Thyroid gland (tissue), 4 donors: ENCODE measurements around the gene TMEM94. TPM values are rescaled to one million over a fixed set of nuclear protein-coding genes. Genes with fewer than 3 reads are reported as not detected.

Experiments
- DNase-seq, 2 donors: peaks; one replicate each; pipeline ENCODE4 v3.0.0-alpha.2; 2019
- H3K27ac ChIP-seq, 3 donors: fragments of 200-600 bp; sonication (generic); 1 replicate in 2 of 3; 2 replicates in 1 of 3; pipeline ENCODE4 v1.5.1; 2016 to 2019; ENCODE audit warnings: mild to moderate bottlenecking in 1 of 3, moderate library complexity in 1 of 3
- H3K27me3 ChIP-seq: fragments of 200-600 bp; sonication (generic); one replicate; pipeline ENCODE4 v1.5.1; 2019
- H3K36me3 ChIP-seq, 2 donors: fragments of 200-600 bp; sonication (generic); one replicate each; pipeline ENCODE4 v1.5.1; 2016 to 2019
- H3K4me1 ChIP-seq, 2 donors: fragments of 200-600 bp; sonication (generic); one replicate each; pipeline ENCODE4 v1.5.1; 2017 to 2019
- H3K4me3 ChIP-seq, 3 donors: fragments of 200-600 bp; sonication (generic); replicated peaks in 1 of 3; 1 replicate in 2 of 3; 2 replicates in 1 of 3; pipeline ENCODE4 v1.5.1; 2016; ENCODE audit warnings: mild to moderate bottlenecking in 1 of 3
- H3K9me3 ChIP-seq: fragments of 200-600 bp; sonication (generic); one replicate; pipeline ENCODE4 v1.5.1; 2017
- CTCF ChIP-seq, 6 experiments: fragments of 200-600 bp in 3 of 6; fragments of 450-650 bp in 3 of 6; sonication (generic) in 3 of 6; IDR thresholded peaks; one replicate each; pipeline ENCODE4 v1.5.1; 2016 to 2019; ENCODE audit warnings: antibody characterized with exemption in 6 of 6, mild to moderate bottlenecking in 2 of 6, inconsistent platforms in 1 of 6, moderate library complexity in 1 of 6
- POLR2A ChIP-seq, 2 donors: fragments of 450-650 bp; IDR thresholded peaks; one replicate each; pipeline ENCODE4 v1.6.1; 2017; ENCODE audit warnings: antibody characterized with exemption in 2 of 2, mild to moderate bottlenecking in 2 of 2, moderate library complexity in 1 of 2
- WGBS, 2 donors: methylation state at CpG; one replicate each; pipeline ENCODE4 v1.1.5; 2017; 5-methylcytosine and 5-hydroxymethylcytosine counted together
- intact Hi-C: fragments of 100-400 bp; cut with DNase I; formaldehyde crosslinking; loops from one replicate; pipeline ENCODE4 v1.15.1; 2023
- total RNA-seq, 4 donors: library from RNA; depleted of rRNA; stranded (reverse); fragments of >200 nt; gene quantifications; one replicate each; pipeline ENCODE4 v1.2.3, GENCODE V29; 2016

TMEM94 gene
- total RNA-seq, 4 donors from 2014 or later, result 52.1 to 116 (median 92.7) TPM

GRCh38 chr17:75524970-75525805 lies 68.8 kb downstream of the TMEM94 start, which contains the start of gene LLGL2:
LLGL2 (plus strand) TSS chr17:75525697; CDS start chr17:75543427, 17,730 bp downstream.
- WGBS, 2 donors, result 0 to 19% methylated on average over 10 to 22 of the region's 108 CpGs
- H3K27me3 ChIP-seq, result no peaks in the 10 kb centered on the region
- peaks cover 16 to 25% of the 10 kb centered on the region in 2 donors for H3K4me1 ChIP-seq
- intact Hi-C loops, result loop anchor here (5.0 kb wide), 2 partner anchors 62 to 93 kb away; partner anchors contain the start of gene MYO15B
- DNase-seq, result peak; percentile 89 to 91
- H3K36me3 ChIP-seq, result no peaks in the 10 kb centered on the region
- H3K9me3 ChIP-seq, result no peaks in the 10 kb centered on the region
- TF ChIP-seq CTCF (IDR thresholded peaks at IDR 0.05) (peak in 3 of 6 experiments; percentile 30 to 55 (median 51)), POLR2A (IDR thresholded peaks at IDR 0.05) (peak; percentile 36 to 93)
- peak within 1 kb of the TSS; percentile 53 to 82 (median 61) for H3K4me3 ChIP-seq
- H3K27ac ChIP-seq, result peak within 1 kb of the TSS; percentile 69 to 86 (median 80)

- 1 to 12% methylated on average over 13 to 21 of the region's 60 CpGs for WGBS, 2 donors
- TF ChIP-seq POLR2A (IDR thresholded peaks at IDR 0.05) (peak in 1 of 2 donors; percentile 37), CTCF (IDR thresholded peaks at IDR 0.05) (no peak)
- Histone ChIP-seq H3K27me3 (no peaks in the 10 kb centered on the region), H3K27ac (peak overlapping the region; percentile 69 to 79 (median 73)), H3K9me3 (no peaks in the 10 kb centered on the region), H3K4me3 (peak overlapping the region; percentile 13 to 66 (median 61)), H3K4me1 (peaks cover 16 to 29% of the 10 kb centered on the region in 2 donors), H3K36me3 (no peaks in the 10 kb centered on the region)
- peak; percentile 72 to 73 for DNase-seq
- intact Hi-C loops, result loop anchor here (5.0 kb wide), 1 partner anchor 61 kb away; the partner anchor contains the start of gene MYO15B
These were observed 69.5 kb downstream of the TMEM94 start for GRCh38 chr17:75525806-75526554.

- intact Hi-C loops, result loop anchor here (5.0 kb wide), 1 partner anchor 61 kb away; the partner anchor contains the start of gene MYO15B
These were observed 70.3 kb downstream of the TMEM94 start for GRCh38 chr17:75526555-75527270.

More at GRCh38 chr17:75526555-75527270, 70.3 kb downstream of the TMEM94 start:
- Histone ChIP-seq H3K9me3 (no peaks in the 10 kb centered on the region), H3K27me3 (no peaks in the 10 kb centered on the region), H3K4me1 (peaks cover 16 to 31% of the 10 kb centered on the region in 2 donors), H3K27ac (peak overlapping the region; percentile 69 to 79 (median 73)), H3K36me3 (no peaks in the 10 kb centered on the region), H3K4me3 (peak overlapping the region; percentile 13 to 66 (median 61))
- DNase-seq, result no peak
- 33 to 53% methylated on average over 10 to 13 of the region's 13 CpGs for WGBS, 2 donors
- no peak for TF ChIP-seq POLR2A (IDR thresholded peaks at IDR 0.05)
- TF ChIP-seq CTCF (IDR thresholded peaks at IDR 0.05), result no peak
